DND-41 (cell line): ENCODE data around the gene TMEM62.

Experiments
- ATAC-seq: fragments of 200-7000 bp; cut with Tn5 transposase; 3 replicates; pipeline ENCODE4 v1.9.1; 2021; ENCODE audit warnings: low read depth; ENCODE audit not compliant: insufficient read depth
- DNase-seq: peaks from one replicate; pipeline ENCODE4 v3.0.0-alpha.2; 2020
- H2AFZ ChIP-seq: 2 replicates; pipeline ENCODE4 v1.6.0; 2012; ENCODE audit warnings: low read depth, low read length
- H3K27ac ChIP-seq: 2 replicates; pipeline ENCODE4 v1.5.1; 2012; ENCODE audit warnings: low read length, inconsistent platforms
- H3K27me3 ChIP-seq: fragments of 200-600 bp; sonication (generic); 2 replicates; pipeline ENCODE4 v1.6.0; 2012; ENCODE audit warnings: low read length, mild to moderate bottlenecking, inconsistent platforms; ENCODE audit not compliant: insufficient read depth, poor library complexity
- H3K36me3 ChIP-seq: 2 replicates; pipeline ENCODE4 v1.5.1; 2012; ENCODE audit warnings: low read length, inconsistent platforms; ENCODE audit not compliant: insufficient read depth
- H3K4me1 ChIP-seq: 2 replicates; pipeline ENCODE4 v1.5.1; 2012; ENCODE audit warnings: mild to moderate bottlenecking, low read length; ENCODE audit not compliant: insufficient read depth
- H3K4me2 ChIP-seq: 2 replicates; pipeline ENCODE4 v1.6.0; 2012; ENCODE audit warnings: mild to moderate bottlenecking, moderate library complexity, low read length, inconsistent platforms; ENCODE audit not compliant: insufficient read depth
- H3K4me3 ChIP-seq, 2 experiments: fragments of 200-600 bp in 1 of 2; shearing (Covaris generic) in 1 of 2; 2 replicates each; pipeline ENCODE4 v1.5.1; 2012 to 2016; ENCODE audit warnings: inconsistent platforms in 2 of 2, low read length in 2 of 2, mild to moderate bottlenecking in 2 of 2, low read depth in 1 of 2, moderate library complexity in 1 of 2
- H3K79me2 ChIP-seq: 2 replicates; pipeline ENCODE4 v1.6.0; 2012; ENCODE audit warnings: low read length, inconsistent platforms; ENCODE audit not compliant: insufficient read depth
- H3K9ac ChIP-seq: 2 replicates; pipeline ENCODE4 v1.6.0; 2012; ENCODE audit warnings: low read depth, mild to moderate bottlenecking, inconsistent platforms, low read length, moderate library complexity
- H3K9me3 ChIP-seq: 2 replicates; pipeline ENCODE4 v1.5.1; 2012; ENCODE audit warnings: low read length, moderate library complexity, mild to moderate bottlenecking, inconsistent platforms; ENCODE audit not compliant: insufficient read depth, severe bottlenecking
- H4K20me1 ChIP-seq: 2 replicates; pipeline ENCODE4 v1.6.0; 2012; ENCODE audit warnings: low read length; ENCODE audit not compliant: insufficient read depth
- CTCF ChIP-seq: IDR thresholded peaks from 2 replicates; pipeline ENCODE4 v1.5.1; 2012; ENCODE audit warnings: borderline replicate concordance, low read length, moderate library complexity, mild to moderate bottlenecking; ENCODE audit not compliant: poor library complexity, severe bottlenecking; ENCODE audit errors: extremely low read depth
- EZH2 ChIP-seq: IDR thresholded peaks from 3 replicates; pipeline ENCODE4 v1.6.1; 2012; ENCODE audit warnings: borderline replicate concordance, low read depth, mild to moderate bottlenecking, moderate library complexity, low read length, inconsistent platforms; ENCODE audit not compliant: severe bottlenecking

The TMEM62 gene

GRCh38 chr15:43095708-43096347 lies 37.6 kb upstream of the TMEM62 start:
- Histone ChIP-seq H3K27me3 (no peaks in the 10 kb centered on the region), H3K36me3 (peaks cover 23% of the 10 kb centered on the region), H4K20me1 (peaks cover 6% of the 10 kb centered on the region; the same call in 1 of the 2 replicates), H3K27ac (no peak overlapping the region), H3K4me2 (no peak overlapping the region), H2AFZ (no peak overlapping the region), H3K4me3 (no peak overlapping the region), H3K9ac (no peak overlapping the region), H3K4me1 (0 out of 2 replicates have a peak, but pooled peaks cover 2% of the 10 kb centered on the region), H3K9me3 (no peaks in the 10 kb centered on the region), H3K79me2 (peaks cover 89% of the 10 kb centered on the region)
- DNase-seq: no peak
- ATAC-seq: no peak
- TF ChIP-seq CTCF (no peak), EZH2 (no peak)

- no peak overlapping the region for H3K4me3 ChIP-seq
- H3K36me3 ChIP-seq: peaks cover 28% of the 10 kb centered on the region
- no peak for ATAC-seq
- H3K4me1 ChIP-seq: peaks cover 8% of the 10 kb centered on the region; the same call in 1 of the 2 replicates
- peaks cover 89% of the 10 kb centered on the region for H3K79me2 ChIP-seq
- no peaks in the 10 kb centered on the region for H3K27me3 ChIP-seq
- DNase-seq: no peak
- no peaks in the 10 kb centered on the region for H3K9me3 ChIP-seq
- H3K27ac ChIP-seq: no peak overlapping the region
- H2AFZ ChIP-seq: no peak overlapping the region
- no peak overlapping the region for H3K9ac ChIP-seq
- no peak overlapping the region for H3K4me2 ChIP-seq
- TF ChIP-seq CTCF: no peak
- no peak for TF ChIP-seq EZH2
- peaks cover 12% of the 10 kb centered on the region; the same call in 1 of the 2 replicates for H4K20me1 ChIP-seq
Measured at GRCh38 chr15:43096411-43096810, 37.0 kb upstream of the TMEM62 start.

GRCh38 chr15:43099105-43099845 lies 34.1 kb upstream of the TMEM62 start:
- Histone ChIP-seq H2AFZ (no peak overlapping the region), H4K20me1 (peaks cover 9% of the 10 kb centered on the region; the same call in 1 of the 2 replicates), H3K27ac (no peak overlapping the region), H3K4me1 (peaks cover 26% of the 10 kb centered on the region), H3K36me3 (peaks cover 41% of the 10 kb centered on the region), H3K9me3 (no peaks in the 10 kb centered on the region), H3K4me3 (no peak overlapping the region), H3K9ac (no peak overlapping the region), H3K79me2 (peaks cover 94% of the 10 kb centered on the region), H3K4me2 (no peak overlapping the region), H3K27me3 (no peaks in the 10 kb centered on the region)
- no peak for TF ChIP-seq EZH2
- no peak for TF ChIP-seq CTCF
- no peak for DNase-seq
- ATAC-seq: no peak
